Measurements from ENCODE around the gene TMEM63C. TPM values are rescaled to one million over a fixed set of nuclear protein-coding genes. Genes with fewer than 3 reads are reported as not detected.
"Not testable (repeated sequence)": the region's sequence is repeated elsewhere in the genome, so short reads cannot be mapped to it uniquely, and the experiment has no call there.

TMEM63C gene
- polyA plus RNA-seq, 3 donors, result 0.57 to 1.1 (median 0.81) TPM

DNA sequence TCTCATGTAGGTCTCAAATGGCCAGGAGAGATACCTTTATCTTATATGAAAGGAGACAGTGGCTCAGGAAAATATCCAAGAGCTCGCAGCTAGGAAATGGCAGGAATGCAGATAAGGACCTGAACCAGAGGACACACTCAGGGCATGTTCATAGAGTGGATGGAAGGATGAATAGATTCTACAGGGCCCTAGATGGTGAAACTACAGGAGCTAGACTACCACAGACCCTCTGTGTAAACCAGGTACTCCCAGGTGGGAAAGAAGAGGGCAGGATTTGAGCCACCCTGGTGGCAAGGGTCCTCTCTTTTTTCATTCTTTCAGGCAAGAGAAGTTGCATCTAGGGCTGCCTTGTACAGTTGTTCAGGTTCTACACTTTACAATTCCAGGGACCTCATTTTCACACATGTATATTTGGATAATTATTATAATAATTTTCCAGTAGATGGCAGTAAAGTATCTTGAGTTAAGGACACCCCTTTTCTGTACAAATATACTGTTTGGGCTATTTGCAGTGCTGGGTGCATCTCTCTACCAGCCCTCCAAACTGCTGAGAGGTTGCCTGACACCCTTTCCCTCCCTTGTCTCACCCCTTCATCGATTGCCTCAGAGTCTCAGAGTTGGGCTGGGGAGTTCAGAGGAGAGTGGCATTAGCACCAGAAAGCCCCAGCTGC is 29.5 kb upstream of the TMEM63C start:
- DNase-seq (ENCODE audit: extremely low read depth in 1 of 11, low read depth in 9 of 11, low spot score in 4 of 11), result no peak

DNA sequence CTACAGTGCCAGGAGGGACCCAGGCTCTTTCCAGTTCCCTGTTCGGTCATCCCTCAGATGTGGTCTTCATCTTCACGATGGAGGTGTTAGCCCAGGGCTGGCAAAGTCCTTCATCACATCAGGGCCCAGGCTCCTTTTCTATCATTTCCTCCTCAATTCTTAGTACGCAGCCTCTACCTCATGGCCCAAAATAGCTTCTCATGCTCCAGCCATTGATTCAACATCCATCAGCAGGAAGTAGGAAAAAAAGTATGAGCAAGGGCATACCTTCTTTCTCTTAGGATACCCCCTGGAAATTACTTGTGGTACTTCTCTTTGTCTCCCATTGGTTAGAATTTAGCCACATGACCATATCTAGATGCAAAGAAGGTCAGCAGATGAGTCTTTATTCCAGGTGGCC is 27.8 kb upstream of the TMEM63C start:
- DNase-seq (ENCODE audit: extremely low read depth in 1 of 11, low read depth in 9 of 11, low spot score in 4 of 11), result no peak

- DNase-seq (ENCODE audit: extremely low read depth in 1 of 11, low read depth in 9 of 11, low spot score in 4 of 11), result no peak
These were observed 27.2 kb upstream of the TMEM63C start for GRCh38 chr14:77154421-77154820.

- no peak for DNase-seq (ENCODE audit: extremely low read depth in 1 of 11, low read depth in 9 of 11, low spot score in 4 of 11)
These were observed 26.5 kb upstream of the TMEM63C start for GRCh38 chr14:77155083-77155482.

DNA sequence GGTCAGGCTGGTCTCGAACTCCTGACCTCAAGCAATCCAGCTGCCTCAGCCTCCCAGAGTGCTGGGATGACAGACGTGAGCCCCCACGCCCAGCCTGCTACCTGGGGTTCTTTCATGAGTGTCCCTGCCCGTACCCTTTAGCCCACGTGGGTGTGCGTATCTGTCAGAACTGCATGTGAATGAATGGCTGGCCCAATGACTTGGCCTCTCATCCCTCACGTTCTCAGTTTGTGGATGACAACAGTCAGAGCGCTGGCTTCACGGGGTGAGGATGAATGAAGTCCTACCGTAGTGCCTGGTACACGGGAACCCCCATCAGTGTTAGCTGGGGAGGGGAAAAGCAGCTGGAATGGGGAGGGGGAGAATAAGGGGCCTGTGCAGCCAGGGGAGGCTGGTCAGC is 23.9 kb upstream of the TMEM63C start:
- DNase-seq (ENCODE audit: extremely low read depth in 1 of 11, low read depth in 9 of 11, low spot score in 4 of 11), result no peak

- DNase-seq (ENCODE audit: extremely low read depth in 1 of 11, low read depth in 9 of 11, low spot score in 4 of 11), result no peak
These were observed 23.3 kb upstream of the TMEM63C start for GRCh38 chr14:77158175-77158881.

GRCh38 chr14:77158882-77159255 is 22.7 kb upstream of the TMEM63C start:
- no peak for DNase-seq (ENCODE audit: extremely low read depth in 1 of 11, low read depth in 9 of 11, low spot score in 4 of 11)

DNA sequence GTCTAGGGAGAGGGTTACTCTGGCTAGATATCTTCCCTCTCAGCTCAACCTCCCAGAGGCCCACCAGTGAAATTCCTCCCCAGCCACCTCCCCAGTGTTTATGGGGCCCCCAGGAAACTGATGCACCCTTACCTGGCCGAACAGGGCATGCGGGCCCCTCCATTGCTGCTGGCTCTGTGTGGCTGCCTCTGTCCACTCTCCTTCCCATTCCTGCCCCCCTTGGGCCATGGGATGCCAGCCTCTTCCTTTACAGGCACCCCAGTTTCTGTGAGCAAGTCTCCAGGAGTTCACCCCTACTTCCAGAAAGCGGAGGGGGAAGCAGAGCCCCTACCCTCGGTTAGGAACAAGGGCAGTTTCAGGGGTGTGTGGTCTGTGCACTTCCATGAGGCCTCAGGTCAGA is 20.6 kb upstream of the TMEM63C start:
- no peak for DNase-seq (ENCODE audit: extremely low read depth in 1 of 11, low read depth in 9 of 11, low spot score in 4 of 11)

- DNase-seq (ENCODE audit: extremely low read depth in 1 of 11, low read depth in 9 of 11, low spot score in 4 of 11), result no peak
These were observed 11.6 kb upstream of the TMEM63C start for GRCh38 chr14:77170045-77170444.

- no peak for DNase-seq (ENCODE audit: extremely low read depth in 1 of 11, low read depth in 9 of 11, low spot score in 4 of 11)
These were observed 8.7 kb upstream of the TMEM63C start for GRCh38 chr14:77172916-77173315.

GRCh38 chr14:77173911-77174617 is 7.5 kb upstream of the TMEM63C start:
- not testable (repeated sequence) for DNase-seq (ENCODE audit: extremely low read depth in 1 of 11, low read depth in 9 of 11, low spot score in 4 of 11)

DNA sequence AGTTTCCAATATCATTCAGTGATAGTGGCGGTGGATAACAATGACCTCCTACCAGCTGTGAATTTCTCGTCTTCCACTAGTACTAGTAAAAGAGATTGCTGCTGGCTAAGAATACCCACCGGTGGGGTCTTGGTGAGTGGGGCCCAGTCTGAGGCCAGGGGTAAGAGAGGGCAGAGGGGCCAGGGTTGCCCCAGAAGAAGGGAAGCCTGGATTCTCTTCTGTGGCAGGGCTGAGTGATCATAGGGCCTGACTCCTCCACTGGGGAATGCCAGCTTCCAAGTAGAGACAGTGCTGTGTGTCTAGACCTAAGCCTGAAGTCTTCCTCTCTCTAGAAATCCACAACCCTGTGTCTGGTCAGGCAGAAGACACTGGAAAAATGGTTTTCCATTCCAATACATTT is 5.8 kb upstream of the TMEM63C start:
- no peak for DNase-seq (ENCODE audit: extremely low read depth in 1 of 11, low read depth in 9 of 11, low spot score in 4 of 11)

GRCh38 chr14:77177702-77178101 is 3.9 kb upstream of the TMEM63C start:
- no peak for DNase-seq (ENCODE audit: extremely low read depth in 1 of 11, low read depth in 9 of 11, low spot score in 4 of 11)

DNA sequence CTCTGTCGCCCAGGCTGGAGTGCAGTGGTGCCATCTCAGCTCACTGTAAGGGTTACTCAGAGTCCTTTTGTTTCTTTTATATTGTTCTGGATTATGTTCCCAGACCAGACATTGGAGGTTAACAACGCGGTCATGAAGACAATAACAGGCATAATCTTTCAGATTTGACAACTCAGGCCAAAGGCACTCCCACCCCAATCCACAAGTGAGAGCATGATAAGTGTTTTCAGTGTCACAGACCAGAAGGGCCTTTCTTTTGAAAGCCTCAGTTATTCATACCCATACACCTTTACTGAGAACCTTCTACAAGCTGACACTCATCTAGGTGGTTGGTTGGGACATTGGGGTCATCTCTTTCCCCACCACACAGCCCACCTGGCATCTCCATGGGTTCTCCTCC is 2.9 kb upstream of the TMEM63C start:
- DNase-seq (ENCODE audit: extremely low read depth in 1 of 11, low read depth in 9 of 11, low spot score in 4 of 11), result no peak

GRCh38 chr14:77180726-77181602 is 634 bp upstream of the TMEM63C start:
- no peak for DNase-seq (ENCODE audit: extremely low read depth in 1 of 11, low read depth in 9 of 11, low spot score in 4 of 11)

DNA sequence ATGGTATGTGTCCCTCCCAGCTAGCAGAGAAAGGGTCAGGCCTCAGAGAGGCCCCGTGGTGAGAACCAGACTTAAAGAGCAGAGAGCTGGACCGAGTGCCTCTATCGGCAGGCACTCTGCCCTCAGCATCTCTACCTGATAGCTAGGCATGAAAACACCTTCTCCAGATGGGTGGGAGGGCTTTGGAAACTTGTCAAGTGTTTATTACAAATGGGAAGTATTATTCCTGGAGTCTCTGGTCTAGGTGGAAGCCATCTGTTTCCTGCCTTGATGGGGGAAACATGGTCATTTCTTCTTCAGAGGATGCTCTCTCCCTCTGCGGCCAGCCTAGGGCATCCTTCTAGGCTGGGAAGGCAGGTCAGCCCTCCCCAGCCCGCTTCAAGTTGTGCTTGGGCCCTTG is 2.3 kb downstream of the TMEM63C start:
- DNase-seq (ENCODE audit: extremely low read depth in 1 of 11, low read depth in 9 of 11, low spot score in 4 of 11), result no peak

GRCh38 chr14:77184396-77185092 is 2.9 kb downstream of the TMEM63C start:
- no peak for DNase-seq (ENCODE audit: extremely low read depth in 1 of 11, low read depth in 9 of 11, low spot score in 4 of 11)

- no peak for DNase-seq (ENCODE audit: extremely low read depth in 1 of 11, low read depth in 9 of 11, low spot score in 4 of 11)
These were observed 3.5 kb downstream of the TMEM63C start for GRCh38 chr14:77185093-77185465.
